HEK293 (cell line): ENCODE results near the gene TDP1.

Experiments used
- REST ChIP-seq: fragments of 450-650 bp; formaldehyde crosslinking; IDR thresholded peaks from 2 replicates; pipeline ENCODE4 v1.5.1; 2016; ENCODE audit warnings: missing biosample characterization, missing genetic modification characterization
- ZBTB7A ChIP-seq: fragments of 450-650 bp; formaldehyde crosslinking; IDR thresholded peaks from 2 replicates; pipeline ENCODE4 v1.5.1; 2016; ENCODE audit warnings: low read depth, missing biosample characterization, missing genetic modification characterization
- ZNF837 ChIP-seq: fragments of 450-650 bp; formaldehyde crosslinking; IDR thresholded peaks from 2 replicates; pipeline ENCODE4 v1.5.1; 2016; ENCODE audit warnings: missing biosample characterization, missing genetic modification characterization
- ZSCAN23 ChIP-seq: fragments of 450-650 bp; formaldehyde crosslinking; IDR thresholded peaks from 2 replicates; pipeline ENCODE4 v1.5.1; 2016; ENCODE audit warnings: missing biosample characterization, missing genetic modification characterization
- TF ChIP-seq, protein P1 (sequence below): fragments of 450-650 bp; formaldehyde crosslinking; conservative IDR thresholded peaks from 2 replicates; pipeline ENCODE4 v1.5.1; 2016; ENCODE audit warnings: low read depth, missing biosample characterization, missing genetic modification characterization

DNA sequence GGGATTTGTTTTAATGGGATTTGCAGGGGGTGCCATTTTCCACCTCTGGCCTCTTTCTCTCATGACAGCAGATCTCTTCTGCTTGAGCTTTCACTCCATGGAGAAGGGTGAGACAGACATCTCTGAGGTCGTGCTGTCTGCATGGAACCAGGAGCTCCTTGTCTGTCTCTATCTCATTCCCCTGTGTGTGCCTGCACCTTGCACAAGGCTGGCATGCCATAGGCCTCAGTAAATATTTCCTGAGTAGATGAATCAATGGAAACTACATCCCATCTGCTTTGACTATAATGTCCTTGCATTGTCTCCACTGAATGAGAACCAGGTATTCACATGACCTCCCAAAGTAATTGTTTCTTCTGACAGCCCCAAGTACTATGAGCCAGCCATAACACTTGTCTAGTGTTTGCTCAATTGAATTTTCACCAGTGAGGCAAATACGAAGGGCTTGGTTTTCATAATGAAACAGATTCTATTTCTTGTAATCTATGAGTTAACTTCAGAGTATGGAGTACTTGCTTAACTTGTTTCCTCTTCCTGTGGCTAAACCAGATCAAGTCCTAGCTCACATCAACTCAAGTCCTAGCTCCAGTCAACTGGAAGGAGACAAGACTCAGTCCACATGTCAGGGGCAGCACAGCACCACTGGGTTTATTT lies 138.3 kb downstream of the TDP1 start:
- TF ChIP-seq ZBTB7A (no peak), ZNF837 (tag by site-specific recombination) (no peak), REST (tag by site-specific recombination) (no peak), ZSCAN23 (tag by site-specific recombination) (no peak)
- TF ChIP-seq, protein P1, sequence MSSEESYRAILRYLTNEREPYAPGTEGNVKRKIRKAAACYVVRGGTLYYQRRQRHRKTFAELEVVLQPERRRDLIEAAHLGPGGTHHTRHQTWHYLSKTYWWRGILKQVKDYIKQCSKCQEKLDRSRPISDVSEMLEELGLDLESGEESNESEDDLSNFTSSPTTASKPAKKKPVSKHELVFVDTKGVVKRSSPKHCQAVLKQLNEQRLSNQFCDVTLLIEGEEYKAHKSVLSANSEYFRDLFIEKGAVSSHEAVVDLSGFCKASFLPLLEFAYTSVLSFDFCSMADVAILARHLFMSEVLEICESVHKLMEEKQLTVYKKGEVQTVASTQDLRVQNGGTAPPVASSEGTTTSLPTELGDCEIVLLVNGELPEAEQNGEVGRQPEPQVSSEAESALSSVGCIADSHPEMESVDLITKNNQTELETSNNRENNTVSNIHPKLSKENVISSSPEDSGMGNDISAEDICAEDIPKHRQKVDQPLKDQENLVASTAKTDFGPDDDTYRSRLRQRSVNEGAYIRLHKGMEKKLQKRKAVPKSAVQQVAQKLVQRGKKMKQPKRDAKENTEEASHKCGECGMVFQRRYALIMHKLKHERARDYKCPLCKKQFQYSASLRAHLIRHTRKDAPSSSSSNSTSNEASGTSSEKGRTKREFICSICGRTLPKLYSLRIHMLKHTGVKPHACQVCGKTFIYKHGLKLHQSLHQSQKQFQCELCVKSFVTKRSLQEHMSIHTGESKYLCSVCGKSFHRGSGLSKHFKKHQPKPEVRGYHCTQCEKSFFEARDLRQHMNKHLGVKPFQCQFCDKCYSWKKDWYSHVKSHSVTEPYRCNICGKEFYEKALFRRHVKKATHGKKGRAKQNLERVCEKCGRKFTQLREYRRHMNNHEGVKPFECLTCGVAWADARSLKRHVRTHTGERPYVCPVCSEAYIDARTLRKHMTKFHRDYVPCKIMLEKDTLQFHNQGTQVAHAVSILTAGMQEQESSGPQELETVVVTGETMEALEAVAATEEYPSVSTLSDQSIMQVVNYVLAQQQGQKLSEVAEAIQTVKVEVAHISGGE (tag by site-specific recombination), result no peak
